ENCODE measurements around the gene COL24A1. TPM values are rescaled to one million over a fixed set of nuclear protein-coding genes. Genes with fewer than 3 reads are reported as not detected.

The COL24A1 gene
- polyA plus RNA-seq, 1 donor (not counting 4 experiments of a cell fraction or from before 2014, with no cell fraction given) = not detected

DNA sequence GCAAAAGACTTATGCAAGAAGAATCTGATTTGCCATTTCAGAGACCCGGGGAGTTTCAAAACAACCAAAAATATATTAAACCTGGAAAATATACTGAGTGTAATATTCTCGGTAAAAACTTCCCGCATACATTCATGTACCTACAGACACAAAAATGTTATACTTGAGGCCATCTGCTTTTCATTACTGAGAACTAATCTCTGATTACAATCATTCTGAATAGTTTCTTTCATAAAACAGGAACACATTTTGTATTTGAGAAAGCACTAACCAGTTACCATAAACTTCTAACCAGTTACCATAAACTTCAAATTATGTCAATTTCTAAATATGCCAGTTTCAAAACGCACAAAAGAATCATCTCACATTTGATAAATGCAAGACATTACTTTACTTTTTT, 456.1 kb downstream of the COL24A1 start:
- peaks cover 8 to 10% of the 10 kb centered on the region in 2 experiments for H3K36me3 ChIP-seq (ENCODE audit: control insufficient read depth in 2 of 2, extremely low read depth in 1 of 2, insufficient read depth in 2 of 2, low read length in 2 of 2)

DNA sequence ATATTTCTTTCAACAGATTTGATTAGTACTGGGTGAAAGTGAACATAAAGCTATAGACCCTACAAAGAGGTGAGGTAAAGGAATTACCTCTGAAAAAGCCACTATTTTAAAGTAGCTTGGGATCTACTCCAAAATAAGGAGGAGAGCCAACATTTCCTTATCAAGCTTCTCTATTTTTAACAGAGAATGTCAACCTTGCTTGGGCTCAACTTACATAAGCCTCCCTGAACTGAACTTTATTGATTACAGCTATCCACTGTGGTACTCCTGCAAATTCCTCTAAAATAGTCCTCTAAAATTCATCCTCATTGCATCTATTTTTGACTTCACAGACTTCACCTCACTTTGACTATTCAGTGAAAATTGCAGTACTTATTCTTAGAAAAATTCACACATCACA, 458.7 kb downstream of the COL24A1 start:
- Histone ChIP-seq H3K9ac (ENCODE audit: control insufficient read depth, extremely low read depth, insufficient read depth, low read length) (no peak overlapping the region), H3K4me3 (ENCODE audit: control insufficient read depth in 2 of 3, extremely low read depth in 1 of 3, insufficient read depth in 2 of 3, low read depth in 1 of 3, low read length in 3 of 3) (no peak overlapping the region), H3K9me1 (ENCODE audit: control insufficient read depth, extremely low read depth, insufficient read depth, low read length) (no peaks in the 10 kb centered on the region), H3K36me3 (ENCODE audit: control insufficient read depth in 2 of 2, extremely low read depth in 1 of 2, insufficient read depth in 2 of 2, low read length in 2 of 2) (peaks cover 5 to 6% of the 10 kb centered on the region in 2 experiments), H3K27me3 (ENCODE audit: control insufficient read depth, extremely low read depth, insufficient read depth, low read length) (no peaks in the 10 kb centered on the region), H3K4me2 (ENCODE audit: control insufficient read depth, extremely low read depth, insufficient read depth, low read depth, low read length) (no peak overlapping the region), H3K4me1 (ENCODE audit: control insufficient read depth, extremely low read depth, insufficient read depth, low read length) (no peaks in the 10 kb centered on the region), H4K20me1 (ENCODE audit: control insufficient read depth, extremely low read depth, insufficient read depth, low read length) (no peaks in the 10 kb centered on the region), H3K9me3 (ENCODE audit: control insufficient read depth, low read depth, low read length) (no peaks in the 10 kb centered on the region), H2AFZ (ENCODE audit: control insufficient read depth, low read length) (no peak overlapping the region), H3K79me2 (ENCODE audit: control insufficient read depth, insufficient read depth, low read length) (peaks cover 30% of the 10 kb centered on the region), H3K27ac (ENCODE audit: control insufficient read depth, insufficient read depth, low read length) (no peak overlapping the region)
- no peak for TF ChIP-seq EZH2 (IDR thresholded peaks at IDR 0.05; ENCODE audit: low read length)
- TF ChIP-seq, protein P1, sequence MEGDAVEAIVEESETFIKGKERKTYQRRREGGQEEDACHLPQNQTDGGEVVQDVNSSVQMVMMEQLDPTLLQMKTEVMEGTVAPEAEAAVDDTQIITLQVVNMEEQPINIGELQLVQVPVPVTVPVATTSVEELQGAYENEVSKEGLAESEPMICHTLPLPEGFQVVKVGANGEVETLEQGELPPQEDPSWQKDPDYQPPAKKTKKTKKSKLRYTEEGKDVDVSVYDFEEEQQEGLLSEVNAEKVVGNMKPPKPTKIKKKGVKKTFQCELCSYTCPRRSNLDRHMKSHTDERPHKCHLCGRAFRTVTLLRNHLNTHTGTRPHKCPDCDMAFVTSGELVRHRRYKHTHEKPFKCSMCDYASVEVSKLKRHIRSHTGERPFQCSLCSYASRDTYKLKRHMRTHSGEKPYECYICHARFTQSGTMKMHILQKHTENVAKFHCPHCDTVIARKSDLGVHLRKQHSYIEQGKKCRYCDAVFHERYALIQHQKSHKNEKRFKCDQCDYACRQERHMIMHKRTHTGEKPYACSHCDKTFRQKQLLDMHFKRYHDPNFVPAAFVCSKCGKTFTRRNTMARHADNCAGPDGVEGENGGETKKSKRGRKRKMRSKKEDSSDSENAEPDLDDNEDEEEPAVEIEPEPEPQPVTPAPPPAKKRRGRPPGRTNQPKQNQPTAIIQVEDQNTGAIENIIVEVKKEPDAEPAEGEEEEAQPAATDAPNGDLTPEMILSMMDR (optimal IDR thresholded peaks at IDR 0.05 in 1 of 3, IDR thresholded peaks at IDR 0.05 in 1 of 3, conservative IDR thresholded peaks at IDR 0.05 in 1 of 3; ENCODE audit: extremely low read depth in 1 of 3, insufficient read depth in 2 of 3, low read length in 3 of 3) = no peak
- no peak for DNase-seq (ENCODE audit: low read depth, low spot score)
- no peak for FAIRE-seq
- dilution Hi-C loops (cut with MboI; ENCODE audit: extremely low pct_ligation_motif_present, low sequenced_read_pairs) = no loop called here

More for the DNA sequence above, 456.1 kb downstream of the COL24A1 start:
- Histone ChIP-seq H3K27ac (ENCODE audit: control insufficient read depth, insufficient read depth, low read length) (no peak overlapping the region), H3K9me3 (ENCODE audit: control insufficient read depth, low read depth, low read length) (no peaks in the 10 kb centered on the region), H4K20me1 (ENCODE audit: control insufficient read depth, extremely low read depth, insufficient read depth, low read length) (no peaks in the 10 kb centered on the region), H3K4me2 (ENCODE audit: control insufficient read depth, extremely low read depth, insufficient read depth, low read depth, low read length) (no peak overlapping the region), H3K79me2 (ENCODE audit: control insufficient read depth, insufficient read depth, low read length) (peaks cover 46% of the 10 kb centered on the region), H2AFZ (ENCODE audit: control insufficient read depth, low read length) (no peak overlapping the region), H3K27me3 (ENCODE audit: control insufficient read depth, extremely low read depth, insufficient read depth, low read length) (no peaks in the 10 kb centered on the region), H3K9me1 (ENCODE audit: control insufficient read depth, extremely low read depth, insufficient read depth, low read length) (no peaks in the 10 kb centered on the region), H3K4me3 (ENCODE audit: control insufficient read depth in 2 of 3, extremely low read depth in 1 of 3, insufficient read depth in 2 of 3, low read depth in 1 of 3, low read length in 3 of 3) (no peak overlapping the region), H3K4me1 (ENCODE audit: control insufficient read depth, extremely low read depth, insufficient read depth, low read length) (no peaks in the 10 kb centered on the region), H3K9ac (ENCODE audit: control insufficient read depth, extremely low read depth, insufficient read depth, low read length) (no peak overlapping the region)
- no peak for TF ChIP-seq EZH2 (IDR thresholded peaks at IDR 0.05; ENCODE audit: low read length)
- TF ChIP-seq, protein P1 (optimal IDR thresholded peaks at IDR 0.05 in 1 of 3, IDR thresholded peaks at IDR 0.05 in 1 of 3, conservative IDR thresholded peaks at IDR 0.05 in 1 of 3; ENCODE audit: extremely low read depth in 1 of 3, insufficient read depth in 2 of 3, low read length in 3 of 3) = no peak
- dilution Hi-C loops (cut with MboI; ENCODE audit: extremely low pct_ligation_motif_present, low sequenced_read_pairs) = no loop called here
- no peak for FAIRE-seq
- DNase-seq (ENCODE audit: low read depth, low spot score) = no peak

All from keratinocyte (primary cell).